Naive thymus-derived CD4-positive, alpha-beta T cell (primary cell): ENCODE data around the gene GOLGA6L9. TPM values are rescaled to one million over a fixed set of nuclear protein-coding genes. Genes with fewer than 3 reads are reported as not detected.
"Not testable (repeated sequence)": the region's sequence is repeated elsewhere in the genome, so short reads cannot be mapped to it uniquely, and the experiment has no call there.

Source experiments
- ATAC-seq: fragments of 150-1000 bp; cut with Tn5 transposase; 2 replicates; pipeline ENCODE4 v1.10.0; 2021; ENCODE audit warnings: mild to moderate bottlenecking, moderate library complexity
- CTCF ChIA-PET: fragments of 350-600 bp; sonication (Branson Sonifier 250); formaldehyde crosslinking; loops from one replicate; lab custom pipeline; 2021; ENCODE audit warnings: antibody characterized with exemption; lab: Charles Lee
- POLR2A ChIA-PET: fragments of 350-600 bp; sonication (Branson Sonifier 250); formaldehyde crosslinking; loops from one replicate; lab custom pipeline; 2021; ENCODE audit warnings: antibody characterized with exemption, inconsistent platforms; lab: Charles Lee
- DNase-seq, 9 donors: peaks; one replicate each; pipeline versions ENCODE4 v3.0.0 to v3.0.0-alpha.2; 2020 to 2022; ENCODE audit warnings: mixed read lengths in 1 of 9
- H3K27ac ChIP-seq: one replicate; pipeline ENCODE4 v1.7.0; 2013; ENCODE audit warnings: mild to moderate bottlenecking, low read depth, low read length, moderate library complexity
- H3K27me3 ChIP-seq, 2 donors: one replicate each; pipeline ENCODE4 v1.7.0; 2013; ENCODE audit warnings: low read length in 2 of 2, mild to moderate bottlenecking in 2 of 2, moderate library complexity in 2 of 2; ENCODE audit not compliant: control insufficient read depth in 2 of 2, insufficient read depth in 2 of 2
- H3K36me3 ChIP-seq, 3 experiments: 1 replicate in 2 of 3; 2 replicates in 1 of 3; pipeline ENCODE4 v1.7.0; 2013; ENCODE audit warnings: low read length in 3 of 3, mild to moderate bottlenecking in 3 of 3, moderate library complexity in 1 of 3; ENCODE audit not compliant: insufficient read depth in 3 of 3, control insufficient read depth in 2 of 3
- H3K4me1 ChIP-seq, 2 donors: one replicate each; pipeline ENCODE4 v1.7.0; 2013; ENCODE audit warnings: low read length in 2 of 2, mild to moderate bottlenecking in 2 of 2, moderate library complexity in 1 of 2; ENCODE audit not compliant: control insufficient read depth in 2 of 2, insufficient read depth in 2 of 2
- H3K4me3 ChIP-seq: 2 replicates; pipeline ENCODE4 v1.7.0; 2013; ENCODE audit warnings: mild to moderate bottlenecking, low read length
- H3K9me3 ChIP-seq, 3 experiments: 1 replicate in 2 of 3; 2 replicates in 1 of 3; pipeline ENCODE4 v1.7.0; 2013; ENCODE audit warnings: low read length in 3 of 3; ENCODE audit not compliant: control insufficient read depth in 2 of 3
- H3K27ac Mint-ChIP-seq, 9 donors: one replicate each; pipeline ENCODE4 v1.8.0; 2020 to 2022; ENCODE audit warnings: mixed read lengths in 9 of 9, mild to moderate bottlenecking in 8 of 9, moderate library complexity in 5 of 9, inconsistent platforms in 2 of 9
- H3K27me3 Mint-ChIP-seq, 5 donors: one replicate each; pipeline ENCODE4 v1.8.0; 2021 to 2022; ENCODE audit warnings: mixed read lengths in 5 of 5, mild to moderate bottlenecking in 1 of 5
- H3K36me3 Mint-ChIP-seq, 5 donors: one replicate each; pipeline ENCODE4 v1.8.0; 2020 to 2022; ENCODE audit warnings: mixed read lengths in 5 of 5, mild to moderate bottlenecking in 3 of 5, inconsistent platforms in 1 of 5
- H3K4me1 Mint-ChIP-seq, 7 donors: one replicate each; pipeline ENCODE4 v1.8.0; 2020 to 2022; ENCODE audit warnings: mixed read lengths in 7 of 7, mild to moderate bottlenecking in 3 of 7, inconsistent platforms in 1 of 7
- H3K4me3 Mint-ChIP-seq, 10 donors: one replicate each; pipeline ENCODE4 v1.8.0; 2020 to 2022; ENCODE audit warnings: mild to moderate bottlenecking in 10 of 10, mixed read lengths in 10 of 10, moderate library complexity in 6 of 10, inconsistent platforms in 2 of 10
- H3K9me3 Mint-ChIP-seq, 11 donors: one replicate each; pipeline ENCODE4 v1.8.0; 2020 to 2022; ENCODE audit warnings: mixed read lengths in 11 of 11, mild to moderate bottlenecking in 4 of 11, inconsistent platforms in 1 of 11, moderate library complexity in 1 of 11
- intact Hi-C, 2 donors: fragments of 100-400 bp; cut with micrococcal nuclease; formaldehyde crosslinking; loops; one replicate each; pipeline ENCODE4 v1.15.1; 2023
- polyA plus RNA-seq, 2 donors: library from polyadenylated mRNA; unstranded; fragments of 300-500 nt; fragmentation: Illumina TruSeq; gene quantifications; one replicate each; pipeline ENCODE4 v1.2.3, GENCODE V29; 2021
- total RNA-seq, 6 experiments: library from RNA in 5 of 6; stranded (reverse) in 5 of 6; gene quantifications; 1 replicate in 5 of 6; 2 replicates in 1 of 6; pipeline ENCODE4 v1.2.3 and lab custom pipeline; 2021 to 2026

Gene GOLGA6L9
- total and polyA plus RNA-seq, 7 experiments from 2014 or later: 0.34 to 4.8 (median 2.7) TPM

DNA sequence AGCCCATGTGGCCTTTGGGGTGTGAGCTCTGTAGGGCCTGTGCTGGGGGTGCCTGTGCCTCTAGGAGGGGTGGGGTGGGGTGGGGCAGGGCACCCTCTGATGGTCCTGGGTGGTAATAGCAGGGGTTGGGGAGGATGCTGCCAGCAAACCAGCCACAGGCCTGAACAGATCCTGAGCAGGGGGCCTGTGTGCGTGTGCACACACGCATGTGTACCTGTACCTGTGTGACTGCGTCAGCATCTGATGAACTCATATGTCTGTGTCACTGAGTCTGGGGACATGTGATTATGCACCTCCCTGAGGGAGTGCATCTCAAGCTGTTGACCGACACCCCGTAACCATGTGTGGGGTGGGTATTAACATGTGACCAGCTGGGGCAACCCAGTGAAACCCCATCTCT is 36.0 kb downstream of the GOLGA6L9 start:
- H3K27ac ChIP-seq, H3K4me3 ChIP-seq, H3K4me3 Mint-ChIP-seq, H3K4me1 ChIP-seq, H3K36me3 Mint-ChIP-seq, POLR2A ChIA-PET, intact Hi-C loops, H3K9me3 ChIP-seq, H3K27ac Mint-ChIP-seq, DNase-seq, H3K9me3 Mint-ChIP-seq, H3K27me3 ChIP-seq, CTCF ChIA-PET, H3K36me3 ChIP-seq, H3K27me3 Mint-ChIP-seq, H3K4me1 Mint-ChIP-seq, ATAC-seq: not testable (repeated sequence)

DNA sequence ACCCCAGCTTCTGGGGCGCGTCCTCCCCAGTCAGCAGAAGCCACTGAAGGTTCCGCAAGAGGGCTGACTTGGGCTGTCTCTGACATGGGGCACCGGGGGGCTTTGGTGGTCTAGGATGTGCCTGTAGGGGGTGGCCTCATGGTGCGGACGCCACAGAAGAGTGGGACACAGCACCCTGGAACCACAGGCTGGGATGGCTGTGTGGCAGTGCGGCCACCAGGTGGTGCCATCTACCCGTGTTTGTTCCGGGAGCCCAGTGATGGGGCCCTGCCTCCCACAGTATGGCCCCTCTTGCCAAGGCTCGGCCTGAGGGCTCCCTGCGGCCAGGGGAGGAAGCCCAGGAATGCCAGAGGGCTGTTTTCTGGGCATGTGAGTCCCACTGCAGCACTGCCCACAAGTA is 38.6 kb downstream of the GOLGA6L9 start:
- H3K27ac Mint-ChIP-seq, H3K4me3 Mint-ChIP-seq, H3K4me3 ChIP-seq, H3K4me1 Mint-ChIP-seq, H3K4me1 ChIP-seq, H3K9me3 Mint-ChIP-seq, H3K9me3 ChIP-seq, H3K27ac ChIP-seq, CTCF ChIA-PET, H3K36me3 ChIP-seq, H3K27me3 ChIP-seq, intact Hi-C loops, H3K36me3 Mint-ChIP-seq, POLR2A ChIA-PET, H3K27me3 Mint-ChIP-seq: not testable (repeated sequence)
- DNase-seq: peak in 5 of 9 donors; percentile 7 to 37 (median 16)
- peak; percentile 85 for ATAC-seq

DNA sequence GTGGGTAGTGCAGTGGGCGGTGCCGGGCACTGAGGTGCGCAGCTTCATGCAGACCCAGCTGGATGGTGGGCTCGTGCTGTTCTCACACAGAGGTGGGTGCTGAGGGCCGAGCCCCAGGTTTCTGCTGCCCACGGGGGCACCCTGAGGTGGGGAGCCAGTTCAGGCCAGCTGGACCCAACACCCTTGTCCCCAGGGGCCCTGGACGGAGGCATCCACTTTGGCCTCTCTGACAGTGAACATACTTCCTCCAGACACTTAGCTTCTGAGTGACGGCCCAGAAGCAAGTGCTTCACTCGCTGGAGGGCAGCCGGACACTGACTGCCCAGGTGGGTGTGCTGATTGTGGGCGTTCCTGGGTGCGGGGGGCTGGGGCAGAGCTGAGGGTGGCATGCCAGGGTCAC is 39.8 kb downstream of the GOLGA6L9 start:
- H3K9me3 ChIP-seq, CTCF ChIA-PET, intact Hi-C loops, H3K4me1 Mint-ChIP-seq, H3K4me3 ChIP-seq, H3K36me3 Mint-ChIP-seq, H3K4me1 ChIP-seq, ATAC-seq, POLR2A ChIA-PET, H3K4me3 Mint-ChIP-seq, DNase-seq, H3K27me3 ChIP-seq, H3K27ac ChIP-seq, H3K27me3 Mint-ChIP-seq, H3K36me3 ChIP-seq, H3K9me3 Mint-ChIP-seq, H3K27ac Mint-ChIP-seq: not testable (repeated sequence)

- H3K27me3 ChIP-seq, H3K4me1 Mint-ChIP-seq, intact Hi-C loops, H3K27ac ChIP-seq, H3K36me3 ChIP-seq, H3K4me3 Mint-ChIP-seq, H3K4me3 ChIP-seq, H3K9me3 ChIP-seq, H3K27ac Mint-ChIP-seq, POLR2A ChIA-PET, CTCF ChIA-PET, H3K9me3 Mint-ChIP-seq, H3K27me3 Mint-ChIP-seq, H3K36me3 Mint-ChIP-seq, H3K4me1 ChIP-seq: not testable (repeated sequence)
- DNase-seq (peak in 1 of 9 donors; percentile 9), ATAC-seq (peak; percentile 24)
Observed at GRCh38 chr15:82472269-82472982, 42.8 kb downstream of the GOLGA6L9 start.

- H3K27me3 ChIP-seq, H3K36me3 ChIP-seq, H3K9me3 Mint-ChIP-seq, POLR2A ChIA-PET, H3K27ac Mint-ChIP-seq, DNase-seq, intact Hi-C loops, H3K9me3 ChIP-seq, H3K27me3 Mint-ChIP-seq, CTCF ChIA-PET, H3K4me3 ChIP-seq, H3K4me1 Mint-ChIP-seq, H3K36me3 Mint-ChIP-seq, ATAC-seq, H3K4me1 ChIP-seq, H3K27ac ChIP-seq, H3K4me3 Mint-ChIP-seq: not testable (repeated sequence)
Observed at GRCh38 chr15:82474596-82475325, 45.1 kb downstream of the GOLGA6L9 start.

- H3K36me3 ChIP-seq, H3K27me3 ChIP-seq, H3K4me3 ChIP-seq, H3K4me3 Mint-ChIP-seq, H3K27ac ChIP-seq, H3K27ac Mint-ChIP-seq, H3K9me3 Mint-ChIP-seq, H3K36me3 Mint-ChIP-seq, H3K4me1 Mint-ChIP-seq, ATAC-seq, POLR2A ChIA-PET, H3K9me3 ChIP-seq, intact Hi-C loops, H3K27me3 Mint-ChIP-seq, DNase-seq, H3K4me1 ChIP-seq, CTCF ChIA-PET: not testable (repeated sequence)
Observed at GRCh38 chr15:82475345-82475967, 45.8 kb downstream of the GOLGA6L9 start.
